ENCODE measurements around the gene ARHGDIG. TPM values are rescaled to one million over a fixed set of nuclear protein-coding genes. Genes with fewer than 3 reads are reported as not detected.

Gene ARHGDIG
- total RNA-seq, 2 donors from 2014 or later, result 1.8 to 20.0 TPM

DNA sequence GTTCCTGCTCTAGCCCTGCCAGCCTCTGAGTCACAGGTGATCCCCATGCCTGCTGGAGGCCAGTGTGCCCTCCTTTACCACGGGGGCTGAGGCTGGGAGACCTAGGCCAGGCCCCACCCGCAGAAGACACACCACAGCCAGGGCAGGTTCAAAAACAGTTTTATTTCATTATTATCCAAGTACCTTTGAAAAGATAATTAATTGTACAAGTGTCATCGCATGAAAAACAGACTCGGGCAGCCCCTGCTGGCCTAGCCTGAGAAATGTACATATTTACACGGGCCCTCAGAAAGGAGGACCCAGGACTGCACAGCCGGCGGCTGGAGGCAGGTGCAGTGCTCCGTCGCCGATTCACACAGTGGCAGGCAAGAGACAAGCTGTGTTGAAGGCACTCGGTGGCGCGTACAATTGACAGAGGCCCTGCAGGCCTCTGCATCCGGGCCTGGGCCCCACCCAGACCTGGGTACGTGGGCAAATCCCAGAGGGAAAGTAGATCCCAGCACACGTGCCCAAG, 7.0 kb downstream of the ARHGDIG start:
- Histone ChIP-seq H3K9ac (ENCODE audit: low read depth in 2 of 2, low read length in 2 of 2) (no peak overlapping the region), H3K4me1 (no peaks in the 10 kb centered on the region), H3K9me3 (no peaks in the 10 kb centered on the region), H3K36me3 (no peaks in the 10 kb centered on the region), H3K27me3 (peaks cover 2% of the 10 kb centered on the region), H3K4me3 (no peak overlapping the region), H3K27ac (no peak overlapping the region)
- intact Hi-C loops (cut with DNase I), result no loop called here
- DNase-seq, result no peak
- TF ChIP-seq, protein P1, sequence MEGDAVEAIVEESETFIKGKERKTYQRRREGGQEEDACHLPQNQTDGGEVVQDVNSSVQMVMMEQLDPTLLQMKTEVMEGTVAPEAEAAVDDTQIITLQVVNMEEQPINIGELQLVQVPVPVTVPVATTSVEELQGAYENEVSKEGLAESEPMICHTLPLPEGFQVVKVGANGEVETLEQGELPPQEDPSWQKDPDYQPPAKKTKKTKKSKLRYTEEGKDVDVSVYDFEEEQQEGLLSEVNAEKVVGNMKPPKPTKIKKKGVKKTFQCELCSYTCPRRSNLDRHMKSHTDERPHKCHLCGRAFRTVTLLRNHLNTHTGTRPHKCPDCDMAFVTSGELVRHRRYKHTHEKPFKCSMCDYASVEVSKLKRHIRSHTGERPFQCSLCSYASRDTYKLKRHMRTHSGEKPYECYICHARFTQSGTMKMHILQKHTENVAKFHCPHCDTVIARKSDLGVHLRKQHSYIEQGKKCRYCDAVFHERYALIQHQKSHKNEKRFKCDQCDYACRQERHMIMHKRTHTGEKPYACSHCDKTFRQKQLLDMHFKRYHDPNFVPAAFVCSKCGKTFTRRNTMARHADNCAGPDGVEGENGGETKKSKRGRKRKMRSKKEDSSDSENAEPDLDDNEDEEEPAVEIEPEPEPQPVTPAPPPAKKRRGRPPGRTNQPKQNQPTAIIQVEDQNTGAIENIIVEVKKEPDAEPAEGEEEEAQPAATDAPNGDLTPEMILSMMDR (IDR thresholded peaks at IDR 0.05), result no peak

DNA sequence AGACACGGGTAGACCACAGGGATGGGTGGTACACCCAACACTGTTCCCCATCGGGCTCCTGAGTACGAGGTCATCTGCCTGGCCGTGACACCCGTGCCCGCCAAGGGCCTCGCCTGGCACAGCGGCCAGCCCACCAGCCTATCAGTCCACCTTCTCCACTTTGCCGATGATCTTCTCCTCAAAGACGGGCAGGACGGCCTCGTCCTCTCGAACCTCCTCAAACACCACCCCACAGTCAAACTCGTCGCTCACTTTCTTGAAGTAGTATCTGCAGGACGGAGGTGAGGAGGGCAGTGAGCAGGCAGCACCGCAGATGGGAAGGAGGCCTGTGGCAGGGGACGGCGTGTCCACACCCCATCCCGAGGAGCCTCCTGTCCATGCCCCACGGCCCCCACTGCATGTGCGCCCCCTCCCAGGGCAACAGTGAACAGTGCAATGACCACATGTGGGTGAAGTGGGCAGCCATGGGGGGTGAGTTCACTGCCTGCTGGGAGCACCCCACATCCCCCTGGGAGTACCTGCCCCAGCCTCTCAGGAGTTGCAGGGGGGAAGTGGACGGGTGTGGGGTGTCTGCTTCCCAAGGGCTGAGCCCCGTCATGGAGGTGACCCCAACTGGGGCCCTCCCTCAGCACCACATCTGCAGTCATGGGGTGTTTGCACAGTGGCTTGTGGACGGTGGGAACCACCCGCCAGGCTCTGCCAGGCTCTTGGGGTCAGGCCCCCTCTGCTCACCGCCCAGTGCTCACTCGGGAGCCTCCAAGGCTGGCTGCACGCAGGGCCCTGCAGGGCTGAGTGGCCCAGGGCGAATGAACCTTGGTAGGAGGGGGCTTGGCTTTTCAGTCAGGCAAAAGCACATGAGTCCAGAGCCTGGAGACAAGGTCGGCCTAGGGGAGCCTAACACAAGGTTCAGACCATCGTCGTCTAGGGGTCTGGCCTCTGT, 7.9 kb downstream of the ARHGDIG start:
- Histone ChIP-seq H3K4me3 (no peak overlapping the region), H3K36me3 (no peaks in the 10 kb centered on the region), H3K27me3 (no peaks in the 10 kb centered on the region), H3K9ac (ENCODE audit: low read depth in 2 of 2, low read length in 2 of 2) (no peak overlapping the region), H3K9me3 (no peaks in the 10 kb centered on the region), H3K27ac (no peak overlapping the region), H3K4me1 (no peaks in the 10 kb centered on the region)
- no peak for DNase-seq
- intact Hi-C loops (cut with DNase I), result no loop called here
- TF ChIP-seq, protein P1 (IDR thresholded peaks at IDR 0.05), result no peak

DNA sequence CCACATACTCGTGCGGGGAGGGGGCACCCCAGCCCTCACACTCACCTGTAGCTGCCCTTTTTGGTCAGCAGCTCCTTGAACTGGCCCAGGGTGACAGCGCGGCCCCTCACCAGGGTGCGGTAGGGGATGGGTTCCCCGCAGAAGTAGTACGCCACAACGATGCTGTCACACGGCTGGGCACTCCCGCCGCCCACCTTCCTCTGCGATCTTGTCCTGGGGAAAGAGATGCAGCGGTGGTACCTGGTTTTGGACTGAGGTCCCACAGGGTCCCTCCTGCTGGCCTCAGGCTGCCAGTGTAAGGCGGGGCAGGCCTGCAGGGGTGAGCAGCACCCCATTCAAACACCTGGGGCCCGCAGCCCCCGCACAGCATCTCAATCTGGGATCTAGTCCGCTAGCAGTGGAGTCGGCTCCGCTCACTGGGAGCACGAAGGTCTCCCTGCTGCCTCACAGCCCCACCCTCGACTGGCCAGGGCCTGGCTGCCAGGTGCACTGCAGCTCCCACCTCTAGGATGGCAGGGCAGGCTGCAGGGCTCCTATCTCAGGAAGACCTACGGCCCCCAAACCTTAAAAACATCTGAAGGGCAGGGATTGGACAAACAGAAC, 9.1 kb downstream of the ARHGDIG start:
- no peak overlapping the region for H3K4me3 ChIP-seq
- H3K9me3 ChIP-seq, result no peaks in the 10 kb centered on the region
- H3K27ac ChIP-seq, result no peak overlapping the region
- H3K36me3 ChIP-seq, result no peaks in the 10 kb centered on the region
- H3K4me1 ChIP-seq, result no peaks in the 10 kb centered on the region
- H3K27me3 ChIP-seq, result no peaks in the 10 kb centered on the region
- TF ChIP-seq, protein P1 (IDR thresholded peaks at IDR 0.05), result no peak
- intact Hi-C loops (cut with DNase I), result no loop called here
- DNase-seq, result no peak
- H3K9ac ChIP-seq (ENCODE audit: low read depth in 2 of 2, low read length in 2 of 2), result no peak overlapping the region

DNA sequence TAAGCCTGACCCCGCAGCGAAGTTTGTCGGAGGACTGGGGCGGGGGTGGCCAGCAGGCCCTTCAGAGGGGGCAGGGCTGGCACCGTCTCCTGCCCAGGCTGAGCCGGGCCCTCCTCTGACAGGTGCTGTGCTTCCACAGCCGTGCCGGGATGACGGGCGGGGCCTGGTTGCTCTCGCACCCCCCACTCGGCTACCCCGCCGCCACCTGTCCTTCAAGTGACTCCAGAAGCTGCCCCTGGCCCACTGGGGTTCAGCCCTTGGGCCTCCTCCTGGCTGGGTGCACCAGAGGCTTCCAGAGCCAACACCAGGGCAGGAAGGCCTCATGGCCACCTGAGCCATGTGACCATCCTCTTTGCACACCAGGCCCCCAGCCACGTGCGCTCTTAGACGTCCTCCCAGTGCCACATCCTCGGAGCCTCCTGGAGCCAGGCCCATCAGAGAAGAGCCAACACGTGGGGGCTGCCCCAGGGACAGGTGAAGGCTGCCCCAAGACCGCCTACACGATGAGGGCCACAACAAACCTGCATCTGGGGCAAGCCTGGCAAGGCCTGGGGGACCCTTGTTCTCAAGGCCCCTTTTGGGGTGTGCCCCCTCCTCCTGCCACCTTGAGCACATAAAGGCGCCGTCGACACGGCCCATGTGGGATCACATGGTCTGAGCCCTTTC, 9.8 kb downstream of the ARHGDIG start:
- Histone ChIP-seq H3K36me3 (no peaks in the 10 kb centered on the region), H3K4me1 (no peaks in the 10 kb centered on the region), H3K9ac (ENCODE audit: low read depth in 2 of 2, low read length in 2 of 2) (no peak overlapping the region), H3K27ac (no peak overlapping the region), H3K4me3 (no peak overlapping the region), H3K27me3 (no peaks in the 10 kb centered on the region), H3K9me3 (no peaks in the 10 kb centered on the region)
- intact Hi-C loops (cut with DNase I), result no loop called here
- no peak for DNase-seq
- TF ChIP-seq, protein P1 (IDR thresholded peaks at IDR 0.05), result no peak

DNA sequence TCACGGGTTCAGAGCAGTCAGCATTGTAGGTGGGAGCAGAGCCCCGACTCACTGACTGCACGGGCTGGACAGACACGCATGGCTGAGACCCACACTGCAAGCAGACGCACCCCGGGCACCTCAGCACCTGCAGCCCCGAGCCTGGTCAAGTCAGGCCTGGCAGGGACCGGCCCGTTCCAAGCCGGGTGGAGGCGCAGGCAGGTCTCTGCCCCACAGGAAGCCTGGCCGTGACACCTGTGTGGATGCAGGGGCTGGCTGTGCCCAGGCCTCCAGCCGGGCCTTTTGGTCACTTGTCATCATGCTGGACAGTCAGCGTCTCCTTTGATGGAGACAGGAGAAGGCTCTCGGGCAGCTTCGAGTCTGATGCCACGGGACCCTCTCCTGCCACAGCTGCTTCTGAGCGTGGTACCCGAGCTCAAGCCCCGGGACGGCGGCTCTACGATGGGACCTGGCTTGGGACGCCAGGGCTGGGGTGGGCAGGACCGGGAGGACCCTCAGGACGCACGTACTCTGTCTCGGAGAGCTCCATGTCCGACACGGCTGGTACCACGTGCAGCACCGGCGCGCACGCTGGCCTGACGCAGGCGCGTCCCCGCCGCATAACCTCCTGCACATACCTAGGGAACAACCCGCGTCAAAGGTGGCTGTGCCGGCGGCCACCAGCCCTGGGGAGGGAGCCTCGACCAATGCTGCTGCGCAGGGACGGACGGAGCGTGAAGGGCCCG, 10.5 kb downstream of the ARHGDIG start:
- H3K4me3 ChIP-seq, result no peak overlapping the region
- H3K27me3 ChIP-seq, result no peaks in the 10 kb centered on the region
- DNase-seq, result no peak
- no peak overlapping the region for H3K9ac ChIP-seq (ENCODE audit: low read depth in 2 of 2, low read length in 2 of 2)
- no peaks in the 10 kb centered on the region for H3K36me3 ChIP-seq
- H3K27ac ChIP-seq, result no peak overlapping the region
- no peaks in the 10 kb centered on the region for H3K4me1 ChIP-seq
- H3K9me3 ChIP-seq, result no peaks in the 10 kb centered on the region
- TF ChIP-seq, protein P1 (IDR thresholded peaks at IDR 0.05), result no peak
- intact Hi-C loops (cut with DNase I), result no loop called here

Data from colonic mucosa (tissue), 4 donors.